Measurements from ENCODE around the gene EXOSC7.

DNA sequence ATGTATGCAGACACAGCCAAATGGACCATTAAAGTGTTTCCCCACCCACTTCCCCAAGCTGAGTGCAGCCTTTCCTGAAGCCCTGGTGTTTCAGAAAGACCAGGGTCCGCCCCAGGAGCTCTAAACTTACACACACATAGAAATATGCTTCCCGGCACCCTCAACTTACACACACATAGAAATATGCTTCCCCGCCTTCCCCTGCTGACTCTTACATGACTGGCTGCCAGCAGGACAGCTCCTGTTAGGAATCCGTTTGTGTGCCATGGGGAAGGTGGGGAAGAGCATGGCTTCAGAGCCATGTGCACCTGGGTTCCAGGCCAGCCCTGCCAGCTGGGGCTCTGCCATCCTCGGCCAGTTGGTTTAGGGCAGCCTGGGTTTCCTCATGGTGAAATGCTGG, 53.6 kb downstream of the EXOSC7 start:
- TF ChIP-seq, protein P1, sequence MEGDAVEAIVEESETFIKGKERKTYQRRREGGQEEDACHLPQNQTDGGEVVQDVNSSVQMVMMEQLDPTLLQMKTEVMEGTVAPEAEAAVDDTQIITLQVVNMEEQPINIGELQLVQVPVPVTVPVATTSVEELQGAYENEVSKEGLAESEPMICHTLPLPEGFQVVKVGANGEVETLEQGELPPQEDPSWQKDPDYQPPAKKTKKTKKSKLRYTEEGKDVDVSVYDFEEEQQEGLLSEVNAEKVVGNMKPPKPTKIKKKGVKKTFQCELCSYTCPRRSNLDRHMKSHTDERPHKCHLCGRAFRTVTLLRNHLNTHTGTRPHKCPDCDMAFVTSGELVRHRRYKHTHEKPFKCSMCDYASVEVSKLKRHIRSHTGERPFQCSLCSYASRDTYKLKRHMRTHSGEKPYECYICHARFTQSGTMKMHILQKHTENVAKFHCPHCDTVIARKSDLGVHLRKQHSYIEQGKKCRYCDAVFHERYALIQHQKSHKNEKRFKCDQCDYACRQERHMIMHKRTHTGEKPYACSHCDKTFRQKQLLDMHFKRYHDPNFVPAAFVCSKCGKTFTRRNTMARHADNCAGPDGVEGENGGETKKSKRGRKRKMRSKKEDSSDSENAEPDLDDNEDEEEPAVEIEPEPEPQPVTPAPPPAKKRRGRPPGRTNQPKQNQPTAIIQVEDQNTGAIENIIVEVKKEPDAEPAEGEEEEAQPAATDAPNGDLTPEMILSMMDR (conservative IDR thresholded peaks at IDR 0.05; ENCODE audit: low read depth, low read length) = no peak
- TF ChIP-seq POLR2A (IDR thresholded peaks at IDR 0.05; ENCODE audit: low read depth, low read length) = no peak
- TF ChIP-seq RAD21 (IDR thresholded peaks at IDR 0.05; ENCODE audit: low read length) = no peak
- no peak for TF ChIP-seq MAZ (IDR thresholded peaks at IDR 0.05; ENCODE audit: borderline replicate concordance, low read depth, low read length)
- no peak for TF ChIP-seq SMC3 (IDR thresholded peaks at IDR 0.05; ENCODE audit: low read depth, low read length)
- TF ChIP-seq MXI1 (IDR thresholded peaks at IDR 0.05; ENCODE audit: borderline replicate concordance, low read depth, low read length) = no peak
- TF ChIP-seq CHD1 (IDR thresholded peaks at IDR 0.05; ENCODE audit: low read depth, low read length) = no peak
- no peak for TF ChIP-seq RFX5 (IDR thresholded peaks at IDR 0.05; ENCODE audit: low read depth, low read length)
- TF ChIP-seq USF2 (IDR thresholded peaks at IDR 0.05; ENCODE audit: low read depth, low read length) = no peak
- no peak for TF ChIP-seq BHLHE40 (IDR thresholded peaks at IDR 0.05; ENCODE audit: low read depth, low read length)

Measured in IMR-90 (cell line).